Retinal pigment epithelial cell (primary cell): Measurements from ENCODE around the gene NSUN6.
A peak's percentile ranks its signal among the peaks of the same experiment; 100 is the strongest.

Experiments
- DNase-seq: peaks from one replicate; pipeline ENCODE4 v3.0.0-alpha.2; 2010; ENCODE audit warnings: low read depth
- H3K4me3 ChIP-seq: 2 replicates; pipeline ENCODE4 v1.5.1; 2011; ENCODE audit warnings: mild to moderate bottlenecking, low read length, control low read depth, moderate library complexity
- CTCF ChIP-seq: conservative IDR thresholded peaks from 2 replicates; pipeline ENCODE4 v1.5.1; 2011; ENCODE audit warnings: low read depth, low read length, control low read depth, inconsistent platforms

NSUN6 gene

GRCh38 chr10:18620856-18621255 is 30.5 kb downstream of the NSUN6 start:
- no peak for TF ChIP-seq CTCF
- DNase-seq = no peak
- H3K4me3 ChIP-seq = no peak overlapping the region

GRCh38 chr10:18619016-18619415 is 32.4 kb downstream of the NSUN6 start:
- TF ChIP-seq CTCF = no peak
- no peak overlapping the region for H3K4me3 ChIP-seq
- DNase-seq = no peak

- no peak for TF ChIP-seq CTCF
- H3K4me3 ChIP-seq = no peak overlapping the region
- DNase-seq = no peak
These were observed 35.0 kb downstream of the NSUN6 start for GRCh38 chr10:18616337-18616736.

- DNase-seq = no peak
- H3K4me3 ChIP-seq = no peak overlapping the region
- TF ChIP-seq CTCF = no peak
These were observed 35.8 kb downstream of the NSUN6 start for GRCh38 chr10:18615618-18616017.

GRCh38 chr10:18611168-18611567 is 40.2 kb downstream of the NSUN6 start:
- DNase-seq = no peak
- no peak overlapping the region for H3K4me3 ChIP-seq
- TF ChIP-seq CTCF = no peak

GRCh38 chr10:18610517-18610916 is 40.9 kb downstream of the NSUN6 start:
- H3K4me3 ChIP-seq = no peak overlapping the region
- peak; percentile 66 for DNase-seq
- TF ChIP-seq CTCF = no peak

GRCh38 chr10:18608596-18608995 is 42.8 kb downstream of the NSUN6 start:
- TF ChIP-seq CTCF = no peak
- no peak for DNase-seq
- H3K4me3 ChIP-seq = no peak overlapping the region
